Testis (tissue), 2 donors: ENCODE results near the gene KATNAL1.

Experiments used
- POLR2A ChIP-seq: fragments of 450-650 bp; IDR thresholded peaks from one replicate; pipeline ENCODE4 v1.6.1; 2017; ENCODE audit warnings: antibody characterized with exemption, mild to moderate bottlenecking, moderate library complexity
- TF ChIP-seq, protein P1 (sequence below), 3 experiments: fragments of 450-650 bp in 2 of 3; fragments of 200-600 bp in 1 of 3; sonication (generic) in 1 of 3; IDR thresholded peaks; one replicate each; pipeline ENCODE4 v1.5.1; 2016 to 2019; ENCODE audit warnings: antibody characterized with exemption in 3 of 3, mild to moderate bottlenecking in 2 of 3, moderate library complexity in 1 of 3

DNA sequence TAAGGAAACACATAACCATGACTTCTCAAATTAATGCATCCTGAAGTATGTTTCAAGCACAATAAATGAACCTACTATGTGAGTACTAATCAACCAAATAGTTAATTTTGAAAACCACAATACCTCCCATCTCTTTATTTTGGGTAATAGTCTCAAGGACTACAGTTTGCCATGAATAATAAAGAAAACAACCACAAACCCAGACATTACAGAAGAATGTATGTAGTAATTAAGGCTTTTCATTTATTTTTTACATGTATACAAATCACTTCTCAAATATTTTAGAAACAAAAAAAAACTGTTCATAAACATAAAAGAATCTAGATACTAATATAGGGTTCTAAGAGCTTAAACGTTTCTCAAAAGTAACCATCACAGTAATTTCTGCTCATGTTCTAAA is 6.8 kb downstream of the KATNAL1 start:
- TF ChIP-seq, protein P1, sequence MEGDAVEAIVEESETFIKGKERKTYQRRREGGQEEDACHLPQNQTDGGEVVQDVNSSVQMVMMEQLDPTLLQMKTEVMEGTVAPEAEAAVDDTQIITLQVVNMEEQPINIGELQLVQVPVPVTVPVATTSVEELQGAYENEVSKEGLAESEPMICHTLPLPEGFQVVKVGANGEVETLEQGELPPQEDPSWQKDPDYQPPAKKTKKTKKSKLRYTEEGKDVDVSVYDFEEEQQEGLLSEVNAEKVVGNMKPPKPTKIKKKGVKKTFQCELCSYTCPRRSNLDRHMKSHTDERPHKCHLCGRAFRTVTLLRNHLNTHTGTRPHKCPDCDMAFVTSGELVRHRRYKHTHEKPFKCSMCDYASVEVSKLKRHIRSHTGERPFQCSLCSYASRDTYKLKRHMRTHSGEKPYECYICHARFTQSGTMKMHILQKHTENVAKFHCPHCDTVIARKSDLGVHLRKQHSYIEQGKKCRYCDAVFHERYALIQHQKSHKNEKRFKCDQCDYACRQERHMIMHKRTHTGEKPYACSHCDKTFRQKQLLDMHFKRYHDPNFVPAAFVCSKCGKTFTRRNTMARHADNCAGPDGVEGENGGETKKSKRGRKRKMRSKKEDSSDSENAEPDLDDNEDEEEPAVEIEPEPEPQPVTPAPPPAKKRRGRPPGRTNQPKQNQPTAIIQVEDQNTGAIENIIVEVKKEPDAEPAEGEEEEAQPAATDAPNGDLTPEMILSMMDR (IDR thresholded peaks at IDR 0.05): no peak
- no peak for TF ChIP-seq POLR2A
